SK-N-SH (cell line): Measurements from ENCODE around the gene CLMP. TPM values are rescaled to one million over a fixed set of nuclear protein-coding genes. Genes with fewer than 3 reads are reported as not detected.
A peak's percentile ranks its signal among the peaks of the same experiment; 100 is the strongest.

ENCODE experiments used
- CTCF ChIA-PET: fragments of 300-600, 350-600 bp; formaldehyde crosslinking; extraction: SDS; loops from one replicate; lab custom pipeline; 2021; lab: Yijun Ruan, JAX
- POLR2A ChIA-PET: fragments of 350-600 bp; sonication (Branson Sonifier 250); formaldehyde crosslinking; extraction: SDS; loops from one replicate; lab custom pipeline; 2020; ENCODE audit warnings: antibody characterized with exemption, inconsistent platforms; lab: Yijun Ruan, JAX
- DNase-seq: peaks from one replicate; pipeline ENCODE4 v3.0.0; 2012
- H2AFZ ChIP-seq: fragments of 200-600 bp; sonication (generic); 2 replicates; pipeline ENCODE4 v1.8.1; 2016; ENCODE audit warnings: antibody characterized with exemption, mild to moderate bottlenecking, low read depth
- H3F3A ChIP-seq: fragments of 200-600 bp; sonication (generic); replicated peaks from 2 replicates; pipeline ENCODE3; 2016; ENCODE audit warnings: antibody characterized with exemption, mild to moderate bottlenecking; ENCODE audit not compliant: insufficient read depth
- H3K27ac ChIP-seq, 2 experiments: fragments of 200-500 bp in 1 of 2; fragments of 200-600 bp in 1 of 2; sonication (Bioruptor generic) in 1 of 2; sonication (generic), shearing (Covaris generic) in 1 of 2; 2 replicates each; pipeline versions ENCODE4 v1.5.1 to v1.6.1; 2014 to 2016; ENCODE audit warnings: low read depth in 2 of 2, inconsistent platforms in 1 of 2, low read length in 1 of 2, mild to moderate bottlenecking in 1 of 2, mixed read lengths in 1 of 2
- H3K27me3 ChIP-seq: fragments of 200-600 bp; sonication (generic), shearing (Covaris generic); 2 replicates; pipeline ENCODE4 v1.6.1; 2016; ENCODE audit warnings: mixed run types; ENCODE audit not compliant: insufficient read depth
- H3K36me3 ChIP-seq, 2 experiments: fragments of 200-500 bp in 1 of 2; fragments of 200-600 bp in 1 of 2; sonication (Bioruptor generic) in 1 of 2; sonication (generic) in 1 of 2; replicated peaks in 1 of 2; 2 replicates each; pipeline versions ENCODE3 to v1.5.1; 2014 to 2016; ENCODE audit warnings: low read length in 1 of 2, mild to moderate bottlenecking in 1 of 2; ENCODE audit not compliant: insufficient read depth in 2 of 2, control insufficient read depth in 1 of 2
- H3K4me1 ChIP-seq, 2 experiments: fragments of 200-500 bp in 1 of 2; fragments of 200-600 bp in 1 of 2; sonication (Bioruptor generic) in 1 of 2; sonication (generic), shearing (Covaris generic) in 1 of 2; 2 replicates each; pipeline versions ENCODE4 v1.5.1 to v1.6.1; 2014 to 2016; ENCODE audit warnings: low read depth in 1 of 2, low read length in 1 of 2, mixed run types in 1 of 2; ENCODE audit not compliant: insufficient read depth in 2 of 2, control insufficient read depth in 1 of 2
- H3K4me2 ChIP-seq: fragments of 200-600 bp; sonication (generic), shearing (Covaris generic); 2 replicates; pipeline ENCODE4 v1.6.1; 2017; ENCODE audit warnings: mixed run types
- H3K4me3 ChIP-seq, 2 experiments: fragments of 200-500 bp in 1 of 2; fragments of 200-600 bp in 1 of 2; sonication (Bioruptor generic) in 1 of 2; sonication (generic), shearing (Covaris generic) in 1 of 2; 2 replicates each; pipeline versions ENCODE4 v1.5.1 to v1.8.1; 2014 to 2016; ENCODE audit warnings: low read depth in 2 of 2, inconsistent platforms in 1 of 2, low read length in 1 of 2, mild to moderate bottlenecking in 1 of 2, mixed read lengths in 1 of 2, moderate library complexity in 1 of 2
- H3K79me2 ChIP-seq: fragments of 200-600 bp; sonication (generic); 2 replicates; pipeline ENCODE4 v1.8.1; 2017; ENCODE audit warnings: mild to moderate bottlenecking; ENCODE audit not compliant: insufficient read depth
- H3K9ac ChIP-seq: fragments of 200-600 bp; sonication (generic); 2 replicates; pipeline ENCODE4 v1.6.1; 2017; ENCODE audit warnings: mixed run types
- H3K9me2 ChIP-seq: fragments of 200-600 bp; sonication (generic); 2 replicates; pipeline ENCODE4 v1.6.1; 2017; ENCODE audit warnings: mixed run types
- H3K9me3 ChIP-seq: fragments of 200-600 bp; sonication (generic); 2 replicates; pipeline ENCODE4 v1.6.1; 2017; ENCODE audit warnings: mixed run types, mild to moderate bottlenecking, moderate library complexity
- H4K20me1 ChIP-seq: fragments of 200-600 bp; sonication (generic); 2 replicates; pipeline ENCODE4 v1.6.1; 2017; ENCODE audit warnings: mild to moderate bottlenecking, mixed run types; ENCODE audit not compliant: insufficient read depth
- ELF1 ChIP-seq: IDR thresholded peaks from 2 replicates; pipeline ENCODE4 v1.4.0; 2012
- EP300 ChIP-seq, 2 experiments: IDR thresholded peaks; 2 replicates each; pipeline versions ENCODE4 v1.4.0 to v1.6.1; 2012; ENCODE audit warnings: borderline replicate concordance in 1 of 2, low read depth in 1 of 2, low read length in 1 of 2
- FOSL2 ChIP-seq: IDR thresholded peaks from 2 replicates; pipeline ENCODE4 v1.4.0; 2012; ENCODE audit warnings: low read depth, mild to moderate bottlenecking, moderate library complexity, borderline replicate concordance
- FOXJ3 ChIP-seq: sonication (generic); formaldehyde crosslinking; IDR thresholded peaks from 2 replicates; pipeline ENCODE4 v1.5.1; 2020; ENCODE audit warnings: mild to moderate bottlenecking, missing genetic modification reagents
- FOXM1 ChIP-seq: IDR thresholded peaks from 2 replicates; pipeline ENCODE4 v1.4.0; 2012; ENCODE audit warnings: low read depth, mild to moderate bottlenecking
- JUND ChIP-seq: IDR thresholded peaks from 2 replicates; pipeline ENCODE4 v1.4.0; 2012
- MEF2A ChIP-seq: IDR thresholded peaks from 2 replicates; pipeline ENCODE4 v1.4.0; 2012; ENCODE audit warnings: low read depth, borderline replicate concordance
- MXI1 ChIP-seq: IDR thresholded peaks from 2 replicates; pipeline ENCODE4 v1.6.1; 2012; ENCODE audit warnings: mild to moderate bottlenecking, low read depth, low read length, improper control_type of control experiment
- NFIC ChIP-seq: IDR thresholded peaks from 2 replicates; pipeline ENCODE4 v1.4.0; 2012; ENCODE audit warnings: borderline replicate concordance
- POLR2AphosphoS5 ChIP-seq: IDR thresholded peaks from 2 replicates; pipeline ENCODE4 v1.6.1; 2012; ENCODE audit warnings: low read depth, low read length
- RAD21 ChIP-seq: IDR thresholded peaks from 2 replicates; pipeline ENCODE4 v1.6.1; 2012; ENCODE audit warnings: mild to moderate bottlenecking, low read length
- RFX5 ChIP-seq: IDR thresholded peaks from 2 replicates; pipeline ENCODE4 v1.6.1; 2012; ENCODE audit warnings: mild to moderate bottlenecking, improper control_type of control experiment, low read length
- TCF12 ChIP-seq: IDR thresholded peaks from 2 replicates; pipeline ENCODE4 v1.4.0; 2012
- WGBS: methylation state at CpG from one replicate; pipeline ENCODE4 v1.1.6; 2017; ENCODE audit warnings: low lambda C conversion rate; 5-methylcytosine and 5-hydroxymethylcytosine counted together
- polyA plus RNA-seq, 3 experiments: library from polyadenylated mRNA; depleted of rRNA; stranded (reverse); fragments of >200 nt; gene quantifications; 2 replicates each; pipeline ENCODE4 v1.2.3, GENCODE V29; 2012
- TF ChIP-seq, protein P1 (sequence below): IDR thresholded peaks from 2 replicates; pipeline ENCODE4 v1.4.0; 2012; ENCODE audit warnings: low read depth
- TF ChIP-seq, protein P2 (sequence below): fragments of 150-350 bp; IDR thresholded peaks from 2 replicates; pipeline ENCODE4 v1.6.1; 2016; ENCODE audit warnings: mild to moderate bottlenecking, low read depth, low read length
- TF ChIP-seq, protein P3 (sequence below): IDR thresholded peaks from 2 replicates; pipeline ENCODE4 v1.6.1; 2012; ENCODE audit warnings: mild to moderate bottlenecking, low read depth, low read length, moderate library complexity
- TF ChIP-seq, protein P4 (sequence below): IDR thresholded peaks from 2 replicates; pipeline ENCODE4; 2012

Gene CLMP
- polyA plus RNA-seq, 1 of the 3 experiments (the other 2 are of a cell fraction): 61.9 TPM

DNA sequence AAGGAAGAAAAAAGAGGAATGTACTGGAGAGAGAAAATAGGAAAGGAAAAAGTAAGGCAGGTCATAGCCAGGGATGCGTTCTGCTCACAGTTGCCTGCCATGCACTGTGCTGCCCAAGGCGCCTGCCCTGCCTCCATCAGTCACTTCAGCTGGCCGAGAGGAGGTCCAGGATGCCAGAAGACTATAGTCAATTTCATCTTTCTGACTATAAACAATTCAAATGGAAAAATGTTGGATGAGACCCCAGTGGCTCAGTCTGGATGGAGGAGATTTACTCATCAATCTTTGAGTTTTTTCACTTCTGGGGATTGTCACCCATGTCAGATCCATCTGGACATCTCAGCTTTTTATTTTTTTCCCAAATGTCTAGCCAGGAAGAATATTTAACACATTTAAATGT lies 36.7 kb upstream of the CLMP start:
- Histone ChIP-seq H3K4me2 (peak overlapping the region; percentile 46), H2AFZ (peak overlapping the region; percentile 24; the same call in 1 of the 2 replicates), H3K4me1 (peaks cover 2 to 26% of the 10 kb centered on the region in 2 experiments; a peak in 2 of 4 replicates), H3K27me3 (no peaks in the 10 kb centered on the region), H3F3A (peaks cover 33% of the 10 kb centered on the region), H3K9ac (peak overlapping the region; percentile 20; the same call in 1 of the 2 replicates), H3K9me2 (no peaks in the 10 kb centered on the region), H3K79me2 (no peaks in the 10 kb centered on the region), H3K9me3 (no peaks in the 10 kb centered on the region), H3K36me3 (no peaks in the 10 kb centered on the region), H4K20me1 (no peaks in the 10 kb centered on the region), H3K27ac (peak overlapping the region; percentile 60 to 79; a peak in 3 of 4 replicates), H3K4me3 (peak overlapping the region in 1 of 2 experiments; percentile 20; a peak in 1 of 4 replicates)
- no peak for DNase-seq
- CTCF ChIA-PET: interaction anchor here (0.9 to 19.9 kb wide), 5 partner anchors 15 to 123 kb away, joined by 3 to 437 read pairs (median 4); no protein-coding TSS in a partner anchor
- TF ChIP-seq ELF1 (no peak), NFIC (peak; percentile 60; the same call in 1 of the 2 replicates), MXI1 (no peak), TCF12 (peak; percentile 95), FOXM1 (peak; percentile 32; the same call in 1 of the 2 replicates), FOSL2 (peak; percentile 31), JUND (peak; percentile 61), MEF2A (no peak), POLR2AphosphoS5 (peak; percentile 52; the same call in 1 of the 2 replicates), FOXJ3 (CRISPR knock-in tag) (no peak), RFX5 (no peak), RAD21 (no peak), EP300 (IDR thresholded peaks at IDR 0.05; ENCODE audit: borderline replicate concordance in 1 of 2, low read depth in 1 of 2, low read length in 1 of 2) (peak in 1 of 2 experiments; percentile 82; a peak in 2 of 4 replicates)
- TF ChIP-seq, protein P1, sequence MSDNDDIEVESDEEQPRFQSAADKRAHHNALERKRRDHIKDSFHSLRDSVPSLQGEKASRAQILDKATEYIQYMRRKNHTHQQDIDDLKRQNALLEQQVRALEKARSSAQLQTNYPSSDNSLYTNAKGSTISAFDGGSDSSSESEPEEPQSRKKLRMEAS: peak; percentile 13; the same call in 1 of the 2 replicates
- TF ChIP-seq, protein P2, sequence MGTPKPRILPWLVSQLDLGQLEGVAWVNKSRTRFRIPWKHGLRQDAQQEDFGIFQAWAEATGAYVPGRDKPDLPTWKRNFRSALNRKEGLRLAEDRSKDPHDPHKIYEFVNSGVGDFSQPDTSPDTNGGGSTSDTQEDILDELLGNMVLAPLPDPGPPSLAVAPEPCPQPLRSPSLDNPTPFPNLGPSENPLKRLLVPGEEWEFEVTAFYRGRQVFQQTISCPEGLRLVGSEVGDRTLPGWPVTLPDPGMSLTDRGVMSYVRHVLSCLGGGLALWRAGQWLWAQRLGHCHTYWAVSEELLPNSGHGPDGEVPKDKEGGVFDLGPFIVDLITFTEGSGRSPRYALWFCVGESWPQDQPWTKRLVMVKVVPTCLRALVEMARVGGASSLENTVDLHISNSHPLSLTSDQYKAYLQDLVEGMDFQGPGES: no peak
- TF ChIP-seq, protein P3, sequence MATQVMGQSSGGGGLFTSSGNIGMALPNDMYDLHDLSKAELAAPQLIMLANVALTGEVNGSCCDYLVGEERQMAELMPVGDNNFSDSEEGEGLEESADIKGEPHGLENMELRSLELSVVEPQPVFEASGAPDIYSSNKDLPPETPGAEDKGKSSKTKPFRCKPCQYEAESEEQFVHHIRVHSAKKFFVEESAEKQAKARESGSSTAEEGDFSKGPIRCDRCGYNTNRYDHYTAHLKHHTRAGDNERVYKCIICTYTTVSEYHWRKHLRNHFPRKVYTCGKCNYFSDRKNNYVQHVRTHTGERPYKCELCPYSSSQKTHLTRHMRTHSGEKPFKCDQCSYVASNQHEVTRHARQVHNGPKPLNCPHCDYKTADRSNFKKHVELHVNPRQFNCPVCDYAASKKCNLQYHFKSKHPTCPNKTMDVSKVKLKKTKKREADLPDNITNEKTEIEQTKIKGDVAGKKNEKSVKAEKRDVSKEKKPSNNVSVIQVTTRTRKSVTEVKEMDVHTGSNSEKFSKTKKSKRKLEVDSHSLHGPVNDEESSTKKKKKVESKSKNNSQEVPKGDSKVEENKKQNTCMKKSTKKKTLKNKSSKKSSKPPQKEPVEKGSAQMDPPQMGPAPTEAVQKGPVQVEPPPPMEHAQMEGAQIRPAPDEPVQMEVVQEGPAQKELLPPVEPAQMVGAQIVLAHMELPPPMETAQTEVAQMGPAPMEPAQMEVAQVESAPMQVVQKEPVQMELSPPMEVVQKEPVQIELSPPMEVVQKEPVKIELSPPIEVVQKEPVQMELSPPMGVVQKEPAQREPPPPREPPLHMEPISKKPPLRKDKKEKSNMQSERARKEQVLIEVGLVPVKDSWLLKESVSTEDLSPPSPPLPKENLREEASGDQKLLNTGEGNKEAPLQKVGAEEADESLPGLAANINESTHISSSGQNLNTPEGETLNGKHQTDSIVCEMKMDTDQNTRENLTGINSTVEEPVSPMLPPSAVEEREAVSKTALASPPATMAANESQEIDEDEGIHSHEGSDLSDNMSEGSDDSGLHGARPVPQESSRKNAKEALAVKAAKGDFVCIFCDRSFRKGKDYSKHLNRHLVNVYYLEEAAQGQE: no peak
- TF ChIP-seq, protein P4, sequence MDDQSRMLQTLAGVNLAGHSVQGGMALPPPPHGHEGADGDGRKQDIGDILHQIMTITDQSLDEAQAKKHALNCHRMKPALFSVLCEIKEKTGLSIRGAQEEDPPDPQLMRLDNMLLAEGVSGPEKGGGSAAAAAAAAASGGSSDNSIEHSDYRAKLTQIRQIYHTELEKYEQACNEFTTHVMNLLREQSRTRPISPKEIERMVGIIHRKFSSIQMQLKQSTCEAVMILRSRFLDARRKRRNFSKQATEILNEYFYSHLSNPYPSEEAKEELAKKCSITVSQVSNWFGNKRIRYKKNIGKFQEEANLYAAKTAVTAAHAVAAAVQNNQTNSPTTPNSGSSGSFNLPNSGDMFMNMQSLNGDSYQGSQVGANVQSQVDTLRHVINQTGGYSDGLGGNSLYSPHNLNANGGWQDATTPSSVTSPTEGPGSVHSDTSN: peak; percentile 95
- WGBS: 27% methylated on average over 3 of the region's 3 CpGs
- POLR2A ChIA-PET: no interaction called here
